K562 (cell line): ENCODE measurements around the gene PLEKHH2. TPM values are rescaled to one million over a fixed set of nuclear protein-coding genes. Genes with fewer than 3 reads are reported as not detected.

Source experiments
- AFF1 ChIP-seq, 2 experiments: fragments of 450-650 bp; IDR thresholded peaks; 2 replicates each; pipeline ENCODE4 v1.6.1; 2018; ENCODE audit warnings: mild to moderate bottlenecking in 2 of 2, low read depth in 1 of 2; ENCODE audit not compliant: partially characterized antibody in 2 of 2
- GABPA ChIP-seq: fragments of 200-800 bp; sonication (Bioruptor generic); conservative IDR thresholded peaks from 2 replicates; pipeline ENCODE4 v1.6.1; 2016; ENCODE audit warnings: low read depth, missing genetic modification characterization, missing compliant biosample characterization
- KLF16 ChIP-seq: IDR thresholded peaks from 2 replicates; pipeline ENCODE4 v1.6.1; 2016; ENCODE audit warnings: antibody characterized with exemption
- MTA2 ChIP-seq: fragments of 450-650 bp; IDR thresholded peaks from 2 replicates; pipeline ENCODE4 v1.6.1; 2016; ENCODE audit warnings: low read depth
- RB1 ChIP-seq: fragments of 450-650 bp; IDR thresholded peaks from 2 replicates; pipeline ENCODE4 v1.6.1; 2017; ENCODE audit warnings: low read depth, mild to moderate bottlenecking
- TCF7L2 ChIP-seq: fragments of 150-350 bp; IDR thresholded peaks from 2 replicates; pipeline ENCODE4 v1.6.1; 2016; ENCODE audit warnings: low read depth, mild to moderate bottlenecking, low read length, moderate library complexity
- THRB ChIP-seq: fragments of 450-650 bp; formaldehyde crosslinking; conservative IDR thresholded peaks from 2 replicates; pipeline ENCODE4 v1.4.0; 2022; ENCODE audit warnings: mild to moderate bottlenecking, missing genetic modification characterization
- ZHX1 ChIP-seq: fragments of 150-350 bp; conservative IDR thresholded peaks from 2 replicates; pipeline ENCODE4 v1.6.1; 2014; ENCODE audit warnings: low read length
- ZNF212 ChIP-seq: fragments of 450-650 bp; formaldehyde crosslinking; IDR thresholded peaks from 2 replicates; pipeline ENCODE4 v1.4.0; 2020; ENCODE audit warnings: mild to moderate bottlenecking
- ZNF592 ChIP-seq: fragments of 450-650 bp; IDR thresholded peaks from 2 replicates; pipeline ENCODE4 v1.6.1; 2017; ENCODE audit warnings: antibody characterized with exemption, mild to moderate bottlenecking
- polyA plus RNA-seq, 8 experiments: library from polyadenylated mRNA; depleted of rRNA in 4 of 8; stranded (reverse) in 5 of 8; unstranded in 3 of 8; fragments of >200 nt; fragmentation: Nextera tagmentation in 2 of 8; fragmentation: Illumina TruSeq in 1 of 8; extraction: Ambion mirVana in 2 of 8; extraction: Trizol in 1 of 8; gene quantifications; 2 replicates each; pipeline versions ENCODE4 v1.2.1 to v1.2.3, GENCODE V29; 2011 to 2014; ENCODE audit warnings: inconsistent platforms in 1 of 8, missing spikeins in 1 of 8
- total RNA-seq, 7 experiments: library from RNA; depleted of rRNA in 6 of 7; stranded (reverse); fragments of >200 nt in 6 of 7; fragmentation: Illumina TruSeq in 2 of 7; extraction: Trizol in 2 of 7; gene quantifications; 2 replicates each; pipeline versions ENCODE4 v1.2.1 to v1.2.3, GENCODE V29; 2011 to 2021; ENCODE audit warnings: low replicate concordance in 1 of 7

PLEKHH2 gene
- total and polyA plus RNA-seq, 9 of the 15 experiments (the other 6 are each of a cell fraction or from before 2014, with no cell fraction given): 0.77 to 13.5 (median 2.7) TPM

- peak in 1 of 2 experiments; percentile 31 for TF ChIP-seq AFF1 (IDR thresholded peaks at IDR 0.05; ENCODE audit: low read depth in 1 of 2, partially characterized antibody in 2 of 2)
- no peak; the same call in 1 of the 2 replicates for TF ChIP-seq RB1
- TF ChIP-seq KLF16: 0 out of 2 replicates have a peak, but pooled peaks have one; percentile 9
- TF ChIP-seq ZNF592: no peak
- no peak for TF ChIP-seq MTA2
- TF ChIP-seq GABPA: no peak
- TF ChIP-seq TCF7L2: no peak
- TF ChIP-seq THRB: no peak
- no peak for TF ChIP-seq ZHX1
- TF ChIP-seq ZNF212: no peak
Observed at GRCh38 chr2:43611987-43612894, 24.8 kb upstream of the PLEKHH2 start (continued).
